Glomerular visceral epithelial cell (primary cell): ENCODE data around the gene SNRPB2.

Experiments
- DNase-seq: peaks from one replicate; pipeline ENCODE4 v3.0.0-alpha.2; 2016; ENCODE audit errors: extremely low spot score

The SNRPB2 gene

DNA sequence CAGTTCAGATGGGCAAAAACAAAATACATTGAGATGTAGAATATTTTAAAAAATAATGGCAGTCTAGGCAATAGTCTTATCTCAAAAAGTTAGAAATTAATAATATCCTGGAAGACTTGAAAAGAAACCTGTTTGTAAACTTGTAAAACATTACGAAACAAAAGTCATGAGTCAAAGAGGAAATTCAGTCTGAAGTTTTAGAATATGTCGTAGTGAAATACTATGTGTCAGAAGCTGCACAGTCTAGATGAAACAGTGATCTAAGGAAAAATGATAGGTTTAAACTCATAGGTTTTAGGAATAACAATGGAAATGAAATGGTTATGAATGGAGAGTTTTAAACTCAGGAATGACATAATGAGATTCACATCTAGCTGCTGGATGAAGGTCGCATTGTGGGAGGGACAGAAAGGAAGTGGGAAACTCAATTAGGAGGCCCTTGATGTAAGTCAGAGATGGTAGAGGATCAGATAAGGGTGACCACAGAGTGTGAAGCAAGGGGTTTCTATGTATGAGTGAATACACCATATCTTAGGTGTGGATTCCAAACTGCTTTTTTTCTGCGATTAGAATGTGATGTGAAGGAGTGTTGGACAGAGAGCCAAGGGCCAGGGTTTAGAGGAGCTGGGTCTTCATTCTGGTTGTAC, 2.8 kb downstream of the SNRPB2 start:
- no peak for DNase-seq

DNA sequence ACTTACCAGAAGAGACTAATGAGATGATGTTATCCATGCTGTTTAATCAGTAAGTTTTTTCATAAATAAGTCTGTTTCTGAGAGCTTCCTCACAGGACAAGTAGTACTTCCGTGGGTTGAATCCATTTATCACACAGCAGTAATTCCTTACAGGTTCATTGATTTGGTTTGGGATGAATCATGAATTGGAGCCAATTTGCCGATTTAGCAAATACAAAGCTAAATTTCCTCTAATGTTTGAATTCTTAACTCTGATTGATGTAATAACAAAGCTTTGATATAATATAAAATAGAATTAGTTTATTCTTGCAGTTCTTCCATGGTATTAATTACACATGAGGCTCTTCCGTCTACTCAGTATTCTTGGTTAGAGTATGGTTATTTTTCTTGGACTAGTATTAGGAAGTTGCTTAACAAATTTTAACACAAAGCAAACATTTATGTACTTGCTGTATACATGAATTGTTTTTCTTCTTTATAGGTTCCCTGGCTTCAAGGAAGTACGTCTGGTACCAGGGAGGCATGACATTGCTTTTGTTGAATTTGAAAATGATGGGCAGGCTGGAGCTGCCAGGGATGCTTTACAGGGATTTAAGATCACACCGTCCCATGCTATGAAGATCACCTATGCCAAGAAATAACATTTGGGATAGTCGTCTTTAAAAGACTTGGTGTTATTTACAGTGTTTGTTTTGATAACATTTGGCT, 10.7 kb downstream of the SNRPB2 start:
- no peak for DNase-seq

DNA sequence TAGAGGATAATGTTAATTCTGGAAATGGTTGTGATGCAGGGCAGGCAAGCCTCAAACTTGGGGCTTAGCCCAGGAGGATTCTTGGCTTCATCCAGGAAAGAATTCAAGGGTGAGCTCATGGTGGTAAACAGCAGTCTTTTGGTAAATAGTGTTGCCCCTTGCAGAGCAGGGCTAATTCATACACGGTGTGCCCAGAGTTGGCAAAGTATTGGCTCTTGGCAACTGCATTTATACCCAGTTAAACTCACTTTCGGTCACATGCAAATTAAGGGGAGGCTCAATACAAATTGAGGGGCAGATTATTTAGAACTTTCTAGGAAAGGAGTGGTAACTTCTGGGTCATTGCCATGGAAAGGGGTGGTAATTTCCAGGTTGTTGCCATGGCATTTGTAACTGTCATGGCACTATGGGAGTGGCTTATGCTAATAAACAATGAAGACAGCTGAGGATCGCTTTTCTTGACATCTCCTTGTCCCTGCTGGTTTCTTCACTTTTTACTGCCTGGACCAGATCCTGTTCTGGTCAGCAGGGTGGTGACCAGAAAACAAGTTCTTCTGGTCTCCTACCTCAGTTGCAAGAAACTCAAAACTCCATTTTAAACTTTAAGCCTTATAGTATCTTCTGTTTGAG, 14.5 kb downstream of the SNRPB2 start:
- no peak for DNase-seq

- no peak for DNase-seq
Observed at GRCh38 chr20:16745204-16745603, 15.4 kb downstream of the SNRPB2 start.

GRCh38 chr20:16747291-16747811, 17.5 kb downstream of the SNRPB2 start:
- no peak for DNase-seq

GRCh38 chr20:16748308-16748900, 18.6 kb downstream of the SNRPB2 start, which contains the start of gene OTOR:
TSS of gene OTOR (plus strand) at chr20:16748358. CDS start at chr20:16748402, 44 bp downstream.
- DNase-seq, result no peak

GRCh38 chr20:16749573-16749972, 19.7 kb downstream of the SNRPB2 start:
- no peak for DNase-seq

GRCh38 chr20:16752082-16752481, 22.3 kb downstream of the SNRPB2 start:
- no peak for DNase-seq

GRCh38 chr20:16752901-16753300, 23.1 kb downstream of the SNRPB2 start:
- DNase-seq, result no peak

- no peak for DNase-seq
Observed at GRCh38 chr20:16758454-16759180, 28.8 kb downstream of the SNRPB2 start.

DNA sequence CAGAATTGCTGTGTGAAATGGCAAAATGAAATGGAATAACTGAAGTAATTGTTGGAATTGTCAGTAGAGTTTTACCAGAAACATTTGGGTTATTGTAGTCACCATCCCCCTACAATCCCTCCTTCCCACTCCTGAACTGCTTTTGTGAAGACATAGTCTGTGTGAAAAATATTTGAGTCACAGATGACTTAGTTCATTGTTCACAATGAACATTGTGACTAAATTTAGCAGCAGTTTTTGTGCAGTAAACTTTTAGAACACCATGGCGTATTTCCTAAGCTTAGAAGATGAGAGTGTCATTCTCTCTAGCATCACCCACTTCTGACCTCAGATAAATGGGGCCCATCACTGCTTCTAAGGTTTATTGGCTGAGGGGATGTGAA, 29.3 kb downstream of the SNRPB2 start:
- no peak for DNase-seq

GRCh38 chr20:16760431-16761304, 30.8 kb downstream of the SNRPB2 start:
- DNase-seq, result no peak

DNA sequence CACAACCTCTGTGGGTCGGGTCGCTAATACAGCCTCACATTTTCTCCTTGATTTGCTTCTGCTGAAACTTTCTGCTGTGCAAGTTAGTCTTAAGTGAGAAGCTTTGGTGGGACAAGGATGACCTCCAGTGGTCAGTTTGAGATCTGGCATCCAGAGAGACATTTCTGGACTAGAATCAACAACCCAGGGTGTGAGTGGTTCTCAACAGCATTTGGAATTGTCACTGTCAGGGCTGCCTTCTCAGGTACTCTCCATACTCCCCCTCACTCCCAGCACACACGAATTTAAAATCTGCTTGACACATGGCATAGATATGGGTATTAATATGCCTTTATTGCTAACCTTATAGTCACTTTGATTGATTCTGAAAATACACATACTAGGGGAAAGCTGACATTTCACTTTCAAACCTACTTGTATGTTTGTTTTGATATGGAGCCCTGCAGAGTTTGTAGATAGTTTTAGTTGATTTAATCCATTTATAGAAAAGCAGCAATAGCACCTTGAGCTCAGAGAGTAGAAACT, 31.5 kb downstream of the SNRPB2 start:
- DNase-seq, result peak; percentile 69

- DNase-seq, result no peak
Observed at GRCh38 chr20:16764560-16764959, 34.7 kb downstream of the SNRPB2 start.

- no peak for DNase-seq
Observed at GRCh38 chr20:16771213-16771612, 41.4 kb downstream of the SNRPB2 start.

DNA sequence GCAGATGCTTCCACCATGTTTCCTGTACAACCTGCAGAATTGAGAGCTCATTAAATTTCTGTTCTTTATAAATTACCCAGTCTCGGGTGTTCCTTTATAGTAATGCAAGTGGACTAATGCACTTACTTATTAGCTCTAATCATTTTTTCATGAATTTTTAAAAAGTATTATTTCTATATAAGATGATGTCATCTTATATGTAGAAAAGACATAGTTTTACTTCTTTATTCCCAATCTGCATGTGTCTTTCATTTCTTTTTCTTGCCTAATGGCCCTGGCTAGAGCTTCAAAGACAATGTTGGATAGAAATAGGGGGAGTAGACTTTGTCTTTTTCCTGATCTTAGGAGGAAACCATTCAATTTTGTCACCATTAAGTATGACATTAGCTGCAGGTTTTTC, 46.1 kb downstream of the SNRPB2 start:
- no peak for DNase-seq

DNA sequence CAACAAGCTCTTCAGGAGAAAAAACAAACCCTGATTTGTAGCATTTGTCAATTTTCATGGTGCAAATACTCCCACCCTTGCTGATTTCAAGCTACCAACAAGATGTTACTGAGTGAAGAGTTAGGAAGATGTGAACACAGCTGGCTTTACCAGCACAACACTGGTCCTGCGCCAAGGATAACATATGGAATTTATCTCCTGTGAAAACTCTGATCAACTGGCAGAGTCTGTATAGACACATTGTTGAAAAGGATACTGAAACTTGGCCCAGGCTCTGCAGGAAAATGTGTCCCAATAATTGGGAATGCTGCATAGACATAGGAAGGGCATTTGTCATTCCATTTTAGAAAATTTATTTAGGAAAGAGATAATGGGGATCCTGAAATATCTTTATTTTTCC, 47.3 kb downstream of the SNRPB2 start:
- no peak for DNase-seq

DNA sequence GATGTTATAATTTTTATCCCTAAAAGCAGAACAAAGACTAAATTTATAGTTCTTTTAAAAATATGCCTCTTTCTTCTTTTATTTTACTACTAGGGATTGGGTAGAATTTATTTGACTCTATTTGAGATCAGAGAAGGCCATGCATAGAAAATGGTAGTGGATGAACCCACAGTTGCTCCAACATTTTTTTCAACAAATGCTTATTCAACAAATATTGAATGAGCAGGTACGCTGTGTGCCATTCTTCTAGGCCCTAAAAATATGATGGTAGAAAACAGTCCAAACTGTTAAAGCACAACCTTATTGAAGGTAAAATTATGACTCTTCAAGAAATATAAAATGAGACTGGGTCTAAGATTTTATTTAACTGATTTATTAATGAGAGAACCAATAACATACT, 48.3 kb downstream of the SNRPB2 start:
- no peak for DNase-seq

- DNase-seq, result no peak
Observed at GRCh38 chr20:16781496-16781895, 51.7 kb downstream of the SNRPB2 start.

- DNase-seq, result no peak
Observed at GRCh38 chr20:16785226-16785625, 55.4 kb downstream of the SNRPB2 start.
